ENCODE measurements around the gene HNRNPAB.

The HNRNPAB gene

GRCh38 chr5:178223828-178224335 lies 19.5 kb downstream of the HNRNPAB start:
- no peak for ATAC-seq
- TF ChIP-seq BACH2 (CRISPR knock-in tag; IDR thresholded peaks at IDR 0.05; ENCODE audit: borderline replicate concordance) (no peak), SNAI2 (CRISPR knock-in tag; IDR thresholded peaks at IDR 0.05) (no peak), ZNF70 (CRISPR knock-in tag; IDR thresholded peaks at IDR 0.05) (no peak), ESRRG (CRISPR knock-in tag; IDR thresholded peaks at IDR 0.05) (no peak), ARNTL (CRISPR knock-in tag; IDR thresholded peaks at IDR 0.05; ENCODE audit: borderline replicate concordance, low read depth) (no peak), GLIS3 (CRISPR knock-in tag; IDR thresholded peaks at IDR 0.05) (no peak), RARB (CRISPR knock-in tag; IDR thresholded peaks at IDR 0.05) (no peak)
- TF ChIP-seq, protein P1, sequence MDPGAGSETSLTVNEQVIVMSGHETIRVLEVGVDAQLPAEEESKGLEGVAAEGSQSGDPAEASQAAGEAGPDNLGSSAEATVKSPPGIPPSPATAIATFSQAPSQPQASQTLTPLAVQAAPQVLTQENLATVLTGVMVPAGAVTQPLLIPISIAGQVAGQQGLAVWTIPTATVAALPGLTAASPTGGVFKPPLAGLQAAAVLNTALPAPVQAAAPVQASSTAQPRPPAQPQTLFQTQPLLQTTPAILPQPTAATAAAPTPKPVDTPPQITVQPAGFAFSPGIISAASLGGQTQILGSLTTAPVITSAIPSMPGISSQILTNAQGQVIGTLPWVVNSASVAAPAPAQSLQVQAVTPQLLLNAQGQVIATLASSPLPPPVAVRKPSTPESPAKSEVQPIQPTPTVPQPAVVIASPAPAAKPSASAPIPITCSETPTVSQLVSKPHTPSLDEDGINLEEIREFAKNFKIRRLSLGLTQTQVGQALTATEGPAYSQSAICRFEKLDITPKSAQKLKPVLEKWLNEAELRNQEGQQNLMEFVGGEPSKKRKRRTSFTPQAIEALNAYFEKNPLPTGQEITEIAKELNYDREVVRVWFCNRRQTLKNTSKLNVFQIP (CRISPR knock-in tag; IDR thresholded peaks at IDR 0.05; ENCODE audit: borderline replicate concordance, low read depth), result no peak

- ATAC-seq, result no peak
- TF ChIP-seq ZFP30 (CRISPR knock-in tag; IDR thresholded peaks at IDR 0.05) (no peak), BACH2 (CRISPR knock-in tag; IDR thresholded peaks at IDR 0.05; ENCODE audit: borderline replicate concordance) (no peak), TSHZ2 (CRISPR knock-in tag; IDR thresholded peaks at IDR 0.05) (no peak), ZC3H10 (CRISPR knock-in tag; IDR thresholded peaks at IDR 0.05) (no peak)
Observed at GRCh38 chr5:178224403-178224802, 20.1 kb downstream of the HNRNPAB start.

DNA sequence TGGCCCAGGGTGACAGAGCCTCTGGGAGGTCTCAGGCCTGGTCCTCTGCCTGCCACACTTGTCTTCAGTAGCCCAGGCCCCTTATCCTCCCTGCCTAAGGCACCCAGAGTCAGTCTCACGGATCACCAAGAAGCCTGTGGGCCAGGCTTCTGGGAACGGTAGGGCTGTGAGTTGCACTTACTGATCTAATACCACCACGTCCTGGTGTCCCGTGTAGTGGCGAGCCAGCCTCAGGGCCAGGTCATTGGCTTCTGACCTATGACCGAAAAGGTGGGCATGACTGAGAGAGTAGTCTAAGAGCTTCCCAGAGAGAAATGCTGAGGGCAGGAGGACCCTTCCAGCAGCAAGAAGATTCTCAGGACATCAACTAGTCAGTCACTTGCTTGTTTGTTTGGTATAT lies 20.8 kb downstream of the HNRNPAB start:
- TF ChIP-seq OSR1 (CRISPR knock-in tag; IDR thresholded peaks at IDR 0.05), result no peak
- TF ChIP-seq PATZ1 (CRISPR knock-in tag; IDR thresholded peaks at IDR 0.05; ENCODE audit: borderline replicate concordance), result no peak
- TF ChIP-seq TSHZ2 (CRISPR knock-in tag; IDR thresholded peaks at IDR 0.05), result no peak
- TF ChIP-seq ESRRG (CRISPR knock-in tag; IDR thresholded peaks at IDR 0.05), result no peak
- no peak for TF ChIP-seq ZFP3 (CRISPR knock-in tag; IDR thresholded peaks at IDR 0.05)
- TF ChIP-seq SNAI2 (CRISPR knock-in tag; IDR thresholded peaks at IDR 0.05), result no peak
- no peak for TF ChIP-seq ZC3H10 (CRISPR knock-in tag; IDR thresholded peaks at IDR 0.05)
- TF ChIP-seq ISL1 (CRISPR knock-in tag; IDR thresholded peaks at IDR 0.05), result no peak
- no peak for TF ChIP-seq PPARA (CRISPR knock-in tag; IDR thresholded peaks at IDR 0.05; ENCODE audit: borderline replicate concordance)
- TF ChIP-seq TOX (CRISPR knock-in tag; IDR thresholded peaks at IDR 0.05; ENCODE audit: borderline replicate concordance), result no peak
- TF ChIP-seq, protein P2, sequence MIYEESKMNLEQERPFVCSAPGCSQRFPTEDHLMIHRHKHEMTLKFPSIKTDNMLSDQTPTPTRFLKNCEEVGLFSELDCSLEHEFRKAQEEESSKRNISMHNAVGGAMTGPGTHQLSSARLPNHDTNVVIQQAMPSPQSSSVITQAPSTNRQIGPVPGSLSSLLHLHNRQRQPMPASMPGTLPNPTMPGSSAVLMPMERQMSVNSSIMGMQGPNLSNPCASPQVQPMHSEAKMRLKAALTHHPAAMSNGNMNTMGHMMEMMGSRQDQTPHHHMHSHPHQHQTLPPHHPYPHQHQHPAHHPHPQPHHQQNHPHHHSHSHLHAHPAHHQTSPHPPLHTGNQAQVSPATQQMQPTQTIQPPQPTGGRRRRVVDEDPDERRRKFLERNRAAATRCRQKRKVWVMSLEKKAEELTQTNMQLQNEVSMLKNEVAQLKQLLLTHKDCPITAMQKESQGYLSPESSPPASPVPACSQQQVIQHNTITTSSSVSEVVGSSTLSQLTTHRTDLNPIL (CRISPR knock-in tag; IDR thresholded peaks at IDR 0.05; ENCODE audit: low read depth), result no peak
- TF ChIP-seq ARNTL (CRISPR knock-in tag; IDR thresholded peaks at IDR 0.05; ENCODE audit: borderline replicate concordance, low read depth), result no peak
- no peak for TF ChIP-seq BACH2 (CRISPR knock-in tag; IDR thresholded peaks at IDR 0.05; ENCODE audit: borderline replicate concordance)
- TF ChIP-seq, protein P1 (CRISPR knock-in tag; IDR thresholded peaks at IDR 0.05; ENCODE audit: borderline replicate concordance, low read depth), result no peak
- no peak for TF ChIP-seq GLIS3 (CRISPR knock-in tag; IDR thresholded peaks at IDR 0.05)
- no peak for TF ChIP-seq CSDC2 (CRISPR knock-in tag; IDR thresholded peaks at IDR 0.05)
- TF ChIP-seq ZNF8 (CRISPR knock-in tag; IDR thresholded peaks at IDR 0.05), result no peak
- no peak for TF ChIP-seq ZNF565 (CRISPR knock-in tag; conservative IDR thresholded peaks at IDR 0.05; ENCODE audit: low read depth)
- no peak for TF ChIP-seq ZFP30 (CRISPR knock-in tag; IDR thresholded peaks at IDR 0.05)
- ATAC-seq, result no peak
